HepG2 (cell line): ENCODE data around the gene FNDC3B. TPM values are rescaled to one million over a fixed set of nuclear protein-coding genes. Genes with fewer than 3 reads are reported as not detected.

Source experiments
- CCAR2 ChIP-seq: fragments of 200-400 bp; formaldehyde crosslinking; optimal IDR thresholded peaks from 2 replicates; pipeline ENCODE3; 2018; ENCODE audit warnings: low read depth, mild to moderate bottlenecking, low read length, moderate library complexity
- EP300 ChIP-seq, 3 experiments: sonication (generic) in 1 of 3; formaldehyde crosslinking in 1 of 3; IDR thresholded peaks; 2 replicates each; pipeline versions ENCODE4 v1.5.1 to v1.6.1; 2011 to 2020; ENCODE audit warnings: low read depth in 2 of 3, low read length in 2 of 3, borderline replicate concordance in 1 of 3, improper control_type of control experiment in 1 of 3, mild to moderate bottlenecking in 1 of 3, missing genetic modification reagents in 1 of 3, moderate library complexity in 1 of 3
- ERF ChIP-seq: IDR thresholded peaks from 2 replicates; pipeline ENCODE4 v1.6.1; 2018; ENCODE audit warnings: missing biosample characterization, missing genetic modification reagents
- ETV6 ChIP-seq: sonication (generic); formaldehyde crosslinking; conservative IDR thresholded peaks from 2 replicates; pipeline ENCODE4 v1.4.0; 2020; ENCODE audit warnings: missing genetic modification reagents
- KDM4B ChIP-seq: sonication (generic); formaldehyde crosslinking; IDR thresholded peaks from 2 replicates; pipeline ENCODE4 v1.4.0; 2020; ENCODE audit warnings: missing genetic modification reagents
- KLF6 ChIP-seq: IDR thresholded peaks from 2 replicates; pipeline ENCODE4 v1.8.0; 2016; ENCODE audit warnings: missing biosample characterization, missing genetic modification reagents
- MIER2 ChIP-seq: IDR thresholded peaks from 2 replicates; pipeline ENCODE4 v1.6.1; 2016; ENCODE audit warnings: missing biosample characterization, missing genetic modification reagents
- POGZ ChIP-seq: sonication (generic); formaldehyde crosslinking; IDR thresholded peaks from 2 replicates; pipeline ENCODE4 v1.4.0; 2020; ENCODE audit warnings: mild to moderate bottlenecking, missing genetic modification reagents
- POLR2AphosphoS5 ChIP-seq: IDR thresholded peaks from 2 replicates; pipeline ENCODE4 v1.6.1; 2012; ENCODE audit warnings: low read depth, low read length
- RBM22 ChIP-seq: fragments of 200-400 bp; formaldehyde crosslinking; optimal IDR thresholded peaks from 2 replicates; pipeline ENCODE3; 2017; ENCODE audit warnings: mild to moderate bottlenecking, low read length, moderate library complexity
- ZBTB20 ChIP-seq: sonication (generic); formaldehyde crosslinking; IDR thresholded peaks from 2 replicates; pipeline ENCODE4 v1.8.1; 2023; ENCODE audit warnings: missing genetic modification reagents, low read depth, mild to moderate bottlenecking, borderline replicate concordance
- ZMYM4 ChIP-seq: sonication (generic); formaldehyde crosslinking; IDR thresholded peaks from 2 replicates; pipeline ENCODE4 v1.8.1; 2023; ENCODE audit warnings: mild to moderate bottlenecking, missing genetic modification reagents
- ZNF337 ChIP-seq: sonication (generic); formaldehyde crosslinking; IDR thresholded peaks from 2 replicates; pipeline ENCODE4 v1.5.1; 2020; ENCODE audit warnings: missing genetic modification reagents, low read depth, mild to moderate bottlenecking, borderline replicate concordance
- ZNF558 ChIP-seq: sonication (generic); formaldehyde crosslinking; IDR thresholded peaks from 2 replicates; pipeline ENCODE4 v1.9.0; 2022; ENCODE audit warnings: mild to moderate bottlenecking, missing genetic modification reagents, borderline replicate concordance
- ZNF766 ChIP-seq: sonication (generic); formaldehyde crosslinking; IDR thresholded peaks from 2 replicates; pipeline ENCODE4 v1.5.0; 2020; ENCODE audit warnings: missing genetic modification reagents, borderline replicate concordance
- polyA plus RNA-seq, 8 experiments: library from polyadenylated mRNA; depleted of rRNA in 3 of 8; stranded (reverse) in 7 of 8; unstranded in 1 of 8; fragments of >200 nt; fragmentation: Illumina TruSeq in 4 of 8; extraction: Trizol in 4 of 8; gene quantifications; 2 replicates each; pipeline versions ENCODE4 v1.2.1 to v1.2.3, GENCODE V29; 2011 to 2016; ENCODE audit warnings: low read depth in 4 of 8, missing spikeins in 1 of 8, mixed read lengths in 1 of 8; ENCODE audit not compliant: insufficient read depth in 1 of 8
- total RNA-seq, 5 experiments: library from RNA; depleted of rRNA; stranded (reverse); fragments of >200 nt; fragmentation: Illumina TruSeq; extraction: Trizol; gene quantifications; 2 replicates each; pipeline ENCODE4 v1.2.3, GENCODE V29; 2016; ENCODE audit warnings: low read depth in 1 of 5
- TF ChIP-seq, protein P1 (sequence below): sonication (generic); formaldehyde crosslinking; IDR thresholded peaks from 2 replicates; pipeline ENCODE4 v1.5.1; 2020; ENCODE audit warnings: mild to moderate bottlenecking, moderate library complexity, missing genetic modification reagents
- TF ChIP-seq, protein P2 (sequence below), 2 experiments: fragments of 450-650 bp in 1 of 2; sonication (generic) in 1 of 2; formaldehyde crosslinking in 1 of 2; IDR thresholded peaks; 2 replicates each; pipeline versions ENCODE4 v1.6.1 to v1.8.0; 2016 to 2022; ENCODE audit warnings: antibody characterized with exemption in 1 of 2, mild to moderate bottlenecking in 1 of 2, missing genetic modification reagents in 1 of 2

Gene FNDC3B
- total and polyA plus RNA-seq, 2 of the 13 experiments (the other 11 are each of a cell fraction or from before 2014, with no cell fraction given), result 74.8 to 103 TPM

DNA sequence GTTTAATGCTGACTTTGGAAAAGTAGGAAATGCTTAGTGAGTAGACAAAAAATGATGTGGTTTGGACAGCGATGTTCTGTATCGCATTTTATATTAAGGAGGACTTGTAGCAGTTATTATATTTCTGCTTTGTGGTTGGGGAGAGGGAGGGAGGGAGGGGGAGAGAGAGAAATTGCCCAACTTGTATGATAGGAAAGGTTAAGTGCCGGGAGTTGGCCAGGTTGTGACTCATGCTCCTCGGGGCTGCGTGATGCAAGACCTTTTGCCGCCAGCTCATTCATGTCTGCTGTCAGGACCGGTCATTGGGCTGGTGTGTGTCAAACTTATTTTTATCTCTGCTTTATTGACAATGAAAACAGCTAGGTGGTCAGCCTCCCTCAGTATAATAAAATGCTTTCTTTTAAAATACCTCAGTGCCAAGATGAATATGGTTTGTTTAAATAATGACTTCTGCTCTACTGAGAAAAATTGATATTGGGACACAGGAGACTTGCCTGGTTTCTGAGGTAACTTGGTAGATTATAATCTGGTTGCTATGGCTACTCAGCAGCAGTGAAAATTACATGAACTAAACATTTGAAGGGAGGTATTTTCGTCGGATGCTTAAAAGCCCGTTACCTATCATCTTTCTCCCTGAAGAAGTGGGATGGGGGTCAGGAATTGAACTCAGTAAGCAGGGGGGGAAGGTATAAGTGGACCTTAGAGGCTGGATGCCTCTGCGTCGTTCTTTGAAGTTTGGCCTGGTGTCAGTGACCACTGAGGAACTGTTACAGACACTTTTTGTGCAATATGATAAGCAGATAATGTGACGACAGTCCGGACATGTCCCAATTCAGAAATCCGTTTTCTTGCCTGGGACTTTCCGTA is 90.7 kb downstream of the FNDC3B start (continued):
- TF ChIP-seq EP300 (IDR thresholded peaks at IDR 0.05; ENCODE audit: low read depth in 2 of 2, low read length in 2 of 2) (peak; percentile 94 to 96; a peak in 3 of 4 replicates), EP300 (CRISPR knock-in tag; IDR thresholded peaks at IDR 0.05; ENCODE audit: borderline replicate concordance) (peak; percentile 84; the same call in 1 of the 2 replicates), POLR2AphosphoS5 (peak; percentile 31; the same call in 1 of the 2 replicates), RBM22 (peak; percentile 99), ZNF766 (CRISPR knock-in tag) (no peak), KDM4B (peak; percentile 49; the same call in 1 of the 2 replicates), ZNF337 (no peak), ZMYM4 (CRISPR knock-in tag) (no peak), CCAR2 (no peak), ZNF558 (0 out of 2 replicates have a peak, but pooled peaks have one; percentile 20), ETV6 (CRISPR knock-in tag) (0 out of 2 replicates have a peak, but pooled peaks have one; percentile 35), KLF6 (no peak), MIER2 (no peak), ERF (no peak), ZBTB20 (CRISPR knock-in tag) (no peak), POGZ (CRISPR knock-in tag) (no peak)
- TF ChIP-seq, protein P1, sequence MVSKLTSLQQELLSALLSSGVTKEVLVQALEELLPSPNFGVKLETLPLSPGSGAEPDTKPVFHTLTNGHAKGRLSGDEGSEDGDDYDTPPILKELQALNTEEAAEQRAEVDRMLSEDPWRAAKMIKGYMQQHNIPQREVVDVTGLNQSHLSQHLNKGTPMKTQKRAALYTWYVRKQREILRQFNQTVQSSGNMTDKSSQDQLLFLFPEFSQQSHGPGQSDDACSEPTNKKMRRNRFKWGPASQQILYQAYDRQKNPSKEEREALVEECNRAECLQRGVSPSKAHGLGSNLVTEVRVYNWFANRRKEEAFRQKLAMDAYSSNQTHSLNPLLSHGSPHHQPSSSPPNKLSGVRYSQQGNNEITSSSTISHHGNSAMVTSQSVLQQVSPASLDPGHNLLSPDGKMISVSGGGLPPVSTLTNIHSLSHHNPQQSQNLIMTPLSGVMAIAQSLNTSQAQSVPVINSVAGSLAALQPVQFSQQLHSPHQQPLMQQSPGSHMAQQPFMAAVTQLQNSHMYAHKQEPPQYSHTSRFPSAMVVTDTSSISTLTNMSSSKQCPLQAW (CRISPR knock-in tag), result no peak
- TF ChIP-seq, protein P2, sequence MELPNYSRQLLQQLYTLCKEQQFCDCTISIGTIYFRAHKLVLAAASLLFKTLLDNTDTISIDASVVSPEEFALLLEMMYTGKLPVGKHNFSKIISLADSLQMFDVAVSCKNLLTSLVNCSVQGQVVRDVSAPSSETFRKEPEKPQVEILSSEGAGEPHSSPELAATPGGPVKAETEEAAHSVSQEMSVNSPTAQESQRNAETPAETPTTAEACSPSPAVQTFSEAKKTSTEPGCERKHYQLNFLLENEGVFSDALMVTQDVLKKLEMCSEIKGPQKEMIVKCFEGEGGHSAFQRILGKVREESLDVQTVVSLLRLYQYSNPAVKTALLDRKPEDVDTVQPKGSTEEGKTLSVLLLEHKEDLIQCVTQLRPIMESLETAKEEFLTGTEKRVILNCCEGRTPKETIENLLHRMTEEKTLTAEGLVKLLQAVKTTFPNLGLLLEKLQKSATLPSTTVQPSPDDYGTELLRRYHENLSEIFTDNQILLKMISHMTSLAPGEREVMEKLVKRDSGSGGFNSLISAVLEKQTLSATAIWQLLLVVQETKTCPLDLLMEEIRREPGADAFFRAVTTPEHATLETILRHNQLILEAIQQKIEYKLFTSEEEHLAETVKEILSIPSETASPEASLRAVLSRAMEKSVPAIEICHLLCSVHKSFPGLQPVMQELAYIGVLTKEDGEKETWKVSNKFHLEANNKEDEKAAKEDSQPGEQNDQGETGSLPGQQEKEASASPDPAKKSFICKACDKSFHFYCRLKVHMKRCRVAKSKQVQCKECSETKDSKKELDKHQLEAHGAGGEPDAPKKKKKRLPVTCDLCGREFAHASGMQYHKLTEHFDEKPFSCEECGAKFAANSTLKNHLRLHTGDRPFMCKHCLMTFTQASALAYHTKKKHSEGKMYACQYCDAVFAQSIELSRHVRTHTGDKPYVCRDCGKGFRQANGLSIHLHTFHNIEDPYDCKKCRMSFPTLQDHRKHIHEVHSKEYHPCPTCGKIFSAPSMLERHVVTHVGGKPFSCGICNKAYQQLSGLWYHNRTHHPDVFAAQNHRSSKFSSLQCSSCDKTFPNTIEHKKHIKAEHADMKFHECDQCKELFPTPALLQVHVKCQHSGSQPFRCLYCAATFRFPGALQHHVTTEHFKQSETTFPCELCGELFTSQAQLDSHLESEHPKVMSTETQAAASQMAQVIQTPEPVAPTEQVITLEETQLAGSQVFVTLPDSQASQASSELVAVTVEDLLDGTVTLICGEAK (IDR thresholded peaks at IDR 0.05), result no peak
- TF ChIP-seq, protein P2 (CRISPR knock-in tag; IDR thresholded peaks at IDR 0.05), result peak; percentile 55; the same call in 1 of the 2 replicates
